ENCODE measurements around the gene GHDC.
"Not testable (repeated sequence)": the region's sequence is repeated elsewhere in the genome, so short reads cannot be mapped to it uniquely, and the experiment has no call there.

The GHDC gene

GRCh38 chr17:42221886-42222745 lies 27.8 kb upstream of the GHDC start:
- DNase-seq (ENCODE audit: low read depth) = peak; percentile 83
- no peak overlapping the region for H3K4me3 ChIP-seq (ENCODE audit: low read depth, low read length)
- peak; percentile 88 for TF ChIP-seq CTCF (conservative IDR thresholded peaks at IDR 0.05; ENCODE audit: low read depth, low read length)

- not testable (repeated sequence) for H3K4me3 ChIP-seq (ENCODE audit: low read depth, low read length); DNase-seq (ENCODE audit: low read depth)
Observed at GRCh38 chr17:42219280-42219679, 25.0 kb upstream of the GHDC start.

GRCh38 chr17:42214156-42214555 lies 19.9 kb upstream of the GHDC start:
- TF ChIP-seq CTCF (conservative IDR thresholded peaks at IDR 0.05; ENCODE audit: low read depth, low read length) = no peak
- DNase-seq (ENCODE audit: low read depth) = no peak
- H3K4me3 ChIP-seq (ENCODE audit: low read depth, low read length) = no peak overlapping the region

GRCh38 chr17:42212382-42212781 lies 18.1 kb upstream of the GHDC start:
- TF ChIP-seq CTCF (conservative IDR thresholded peaks at IDR 0.05; ENCODE audit: low read depth, low read length) = no peak
- no peak for DNase-seq (ENCODE audit: low read depth)
- no peak overlapping the region for H3K4me3 ChIP-seq (ENCODE audit: low read depth, low read length)

GRCh38 chr17:42211921-42212341 lies 17.6 kb upstream of the GHDC start:
- not testable (repeated sequence) for H3K4me3 ChIP-seq (ENCODE audit: low read depth, low read length); DNase-seq (ENCODE audit: low read depth)

GRCh38 chr17:42210046-42210445 lies 15.8 kb upstream of the GHDC start:
- no peak for TF ChIP-seq CTCF (conservative IDR thresholded peaks at IDR 0.05; ENCODE audit: low read depth, low read length)
- no peak for DNase-seq (ENCODE audit: low read depth)
- no peak overlapping the region for H3K4me3 ChIP-seq (ENCODE audit: low read depth, low read length)

GRCh38 chr17:42206153-42206612 lies 11.9 kb upstream of the GHDC start:
- not testable (repeated sequence) for H3K4me3 ChIP-seq (ENCODE audit: low read depth, low read length)

GRCh38 chr17:42203354-42203753 lies 9.1 kb upstream of the GHDC start:
- H3K4me3 ChIP-seq (ENCODE audit: low read depth, low read length) = no peak overlapping the region
- no peak for DNase-seq (ENCODE audit: low read depth)
- no peak for TF ChIP-seq CTCF (conservative IDR thresholded peaks at IDR 0.05; ENCODE audit: low read depth, low read length)

More at GRCh38 chr17:42206153-42206612, 11.9 kb upstream of the GHDC start:
- DNase-seq (ENCODE audit: low read depth) = not testable (repeated sequence)

Data from choroid plexus epithelial cell (primary cell).